Body of pancreas (tissue), 4 donors: Measurements from ENCODE around the gene IQCK. TPM values are rescaled to one million over a fixed set of nuclear protein-coding genes. Genes with fewer than 3 reads are reported as not detected.
A peak's percentile ranks its signal among the peaks of the same experiment; 100 is the strongest.

Experiments used
- ATAC-seq: fragments of 150-250 bp; one replicate; pipeline ENCODE4 v1.9.1; 2016
- DNase-seq, 4 donors: peaks; one replicate each; pipeline ENCODE4 v3.0.0-alpha.2; 2019
- H3K27ac ChIP-seq, 4 donors: fragments of 200-600 bp; sonication (generic); 1 replicate in 3 of 4; 2 replicates in 1 of 4; pipeline versions ENCODE4 v1.5.1 to v1.6.1; 2016 to 2019; ENCODE audit warnings: mild to moderate bottlenecking in 1 of 4, mixed read lengths in 1 of 4, moderate library complexity in 1 of 4
- H3K27me3 ChIP-seq, 2 donors: fragments of 200-600 bp; sonication (generic); one replicate each; pipeline ENCODE4 v1.6.0; 2016; ENCODE audit warnings: mild to moderate bottlenecking in 1 of 2
- H3K36me3 ChIP-seq, 2 donors: fragments of 200-600 bp; sonication (generic); replicated peaks in 1 of 2; 2 replicates each; pipeline ENCODE4 v1.5.1; 2016; ENCODE audit warnings: low read depth in 2 of 2; ENCODE audit not compliant: insufficient read depth in 1 of 2
- H3K4me1 ChIP-seq: fragments of 200-600 bp; sonication (generic); one replicate; pipeline ENCODE4 v1.6.0; 2016
- H3K4me3 ChIP-seq, 2 donors: fragments of 200-600 bp; sonication (generic); 1 replicate in 1 of 2; 2 replicates in 1 of 2; pipeline ENCODE4 v1.5.1; 2016 to 2019
- H3K9me3 ChIP-seq, 3 donors: fragments of 200-600 bp; sonication (generic); 1 replicate in 2 of 3; 2 replicates in 1 of 3; pipeline ENCODE4 v1.5.1; 2016
- CTCF ChIP-seq, 7 experiments: fragments of 450-650 bp in 4 of 7; fragments of 200-600 bp in 3 of 7; sonication (generic) in 3 of 7; IDR thresholded peaks; one replicate each; pipeline ENCODE4 v1.5.1; 2016 to 2019; ENCODE audit warnings: antibody characterized with exemption in 7 of 7
- POLR2A ChIP-seq, 3 donors: fragments of 450-650 bp; IDR thresholded peaks; one replicate each; pipeline ENCODE4 v1.6.1; 2016; ENCODE audit warnings: antibody characterized with exemption in 3 of 3, mild to moderate bottlenecking in 2 of 3
- WGBS, 2 donors: methylation state at CpG; one replicate each; pipeline ENCODE4 v1.1.5; 2017; 5-methylcytosine and 5-hydroxymethylcytosine counted together
- intact Hi-C: fragments of 100-400 bp; cut with DNase I; formaldehyde crosslinking; loops from one replicate; pipeline ENCODE4 v1.15.1; 2023
- total RNA-seq, 2 donors: library from RNA; depleted of rRNA; stranded (reverse); fragments of >200 nt; gene quantifications; one replicate each; pipeline ENCODE4 v1.1.0, GENCODE V29; 2016

The IQCK gene
- total RNA-seq, 2 donors from 2014 or later, result 10.9 to 52.7 TPM

- H3K36me3 ChIP-seq, result peaks cover 0 to 1% of the 10 kb centered on the region in 2 donors
- H3K4me1 ChIP-seq, result peaks cover 46% of the 10 kb centered on the region
- 90 to 100% methylated on average over 3 of the region's 3 CpGs for WGBS, 2 donors
- no peak overlapping the region for H3K4me3 ChIP-seq
- no peaks in the 10 kb centered on the region for H3K9me3 ChIP-seq
- H3K27me3 ChIP-seq, result no peaks in the 10 kb centered on the region
- ATAC-seq (no peak), DNase-seq (no peak)
- H3K27ac ChIP-seq, result peak overlapping the region in 1 of 4 donors; percentile 31
- TF ChIP-seq POLR2A (IDR thresholded peaks at IDR 0.05), result no peak
- TF ChIP-seq CTCF (IDR thresholded peaks at IDR 0.05), result no peak
- intact Hi-C loops, result no loop called here
Observed at GRCh38 chr16:19701091-19701490, 17.0 kb upstream of the IQCK start.

DNA sequence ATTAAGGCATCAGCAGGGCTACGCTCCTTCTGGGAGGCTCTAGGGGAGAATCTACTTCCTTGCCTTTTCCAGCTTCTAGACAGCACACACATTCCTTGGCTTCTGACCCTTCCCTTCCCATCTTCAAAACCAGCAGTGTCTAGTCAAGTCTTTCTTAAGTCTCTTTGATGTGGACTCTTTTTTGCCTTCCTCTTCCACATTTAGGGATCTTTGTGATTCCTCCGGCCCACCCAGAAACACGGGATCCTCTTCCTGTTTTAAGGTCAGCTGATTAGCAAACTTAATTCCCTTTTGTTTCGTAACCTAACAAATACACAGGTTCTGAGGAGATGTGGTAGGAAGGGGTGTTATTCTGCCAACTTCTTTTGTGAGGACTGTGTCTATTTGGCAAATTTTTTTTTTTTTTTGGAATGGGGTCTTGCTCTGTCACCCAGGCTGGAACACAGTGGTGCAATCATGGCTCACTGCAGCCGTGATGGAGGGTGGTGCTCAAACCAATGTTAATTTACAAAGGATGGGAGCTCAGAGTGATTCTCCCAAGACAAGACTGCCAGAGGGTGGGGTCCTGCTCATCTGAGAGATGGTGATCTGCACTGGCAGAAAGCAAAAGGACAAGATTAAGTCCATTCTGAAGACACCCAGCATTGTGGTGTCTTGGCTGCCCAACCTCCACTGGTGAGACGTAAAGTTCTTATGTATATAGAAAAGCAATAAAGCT lies 14.7 kb upstream of the IQCK start:
- peak overlapping the region in 1 of 4 donors; percentile 26 for H3K27ac ChIP-seq
- intact Hi-C loops, result no loop called here
- no peaks in the 10 kb centered on the region for H3K9me3 ChIP-seq
- DNase-seq, result no peak
- H3K4me1 ChIP-seq, result peaks cover 24% of the 10 kb centered on the region
- H3K27me3 ChIP-seq, result no peaks in the 10 kb centered on the region
- H3K36me3 ChIP-seq, result peaks cover 0 to 3% of the 10 kb centered on the region in 2 donors
- WGBS, 2 donors, result 83 to 86% methylated on average over 6 of the region's 6 CpGs
- H3K4me3 ChIP-seq, result no peak overlapping the region
- TF ChIP-seq POLR2A (IDR thresholded peaks at IDR 0.05) (no peak), CTCF (IDR thresholded peaks at IDR 0.05) (no peak)
- ATAC-seq, result no peak

GRCh38 chr16:19704321-19705145 lies 13.5 kb upstream of the IQCK start:
- Histone ChIP-seq H3K4me3 (no peak overlapping the region), H3K27ac (peak overlapping the region in 3 of 4 donors; percentile 8 to 41 (median 26)), H3K9me3 (no peaks in the 10 kb centered on the region), H3K4me1 (peaks cover 18% of the 10 kb centered on the region), H3K27me3 (no peaks in the 10 kb centered on the region), H3K36me3 (peaks cover 0 to 3% of the 10 kb centered on the region in 2 donors)
- 63 to 76% methylated on average over 17 to 18 of the region's 18 CpGs for WGBS, 2 donors
- DNase-seq (no peak), ATAC-seq (peak; percentile 58)
- intact Hi-C loops, result no loop called here
- TF ChIP-seq CTCF (IDR thresholded peaks at IDR 0.05) (no peak), POLR2A (IDR thresholded peaks at IDR 0.05) (no peak)

DNA sequence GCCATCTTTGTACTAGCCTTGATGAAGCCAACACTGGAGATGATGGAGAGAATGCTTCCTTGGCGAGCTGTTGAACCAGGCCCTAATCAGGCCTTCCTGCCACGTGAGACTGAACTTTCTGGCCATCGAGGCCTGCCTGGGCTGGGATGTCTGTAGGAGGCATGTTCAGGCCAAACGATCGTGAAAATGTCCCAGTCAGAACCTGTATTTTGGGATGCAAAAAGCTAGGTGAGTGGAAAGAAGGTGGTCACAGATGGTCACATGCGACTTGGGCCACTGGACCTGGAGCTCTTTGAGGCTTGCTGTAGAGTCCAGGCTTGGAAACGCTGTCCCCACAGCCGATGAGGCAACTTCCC lies 12.9 kb upstream of the IQCK start:
- no peak for TF ChIP-seq POLR2A (IDR thresholded peaks at IDR 0.05)
- TF ChIP-seq CTCF (IDR thresholded peaks at IDR 0.05), result no peak
- H3K27me3 ChIP-seq, result no peaks in the 10 kb centered on the region
- peaks cover 0 to 3% of the 10 kb centered on the region in 2 donors for H3K36me3 ChIP-seq
- 93 to 96% methylated on average over 8 of the region's 8 CpGs for WGBS, 2 donors
- DNase-seq (no peak), ATAC-seq (no peak)
- H3K4me1 ChIP-seq, result peaks cover 12% of the 10 kb centered on the region
- no peak overlapping the region for H3K4me3 ChIP-seq
- peak overlapping the region in 2 of 4 donors; percentile 26 to 41 for H3K27ac ChIP-seq
- intact Hi-C loops, result no loop called here
- H3K9me3 ChIP-seq, result no peaks in the 10 kb centered on the region
